Effector memory CD8-positive, alpha-beta T cell (primary cell): Measurements from ENCODE around the gene PSMD2.

Experiments
- ATAC-seq: fragments of 150-1000 bp; cut with Tn5 transposase; replicated peaks from 2 replicates; pipeline ENCODE4 v1.10.0; 2021; ENCODE audit warnings: mild to moderate bottlenecking, moderate library complexity
- DNase-seq, 3 experiments: peaks; one replicate each; pipeline ENCODE4 v3.0.0; 2021
- H3K27ac Mint-ChIP-seq, 2 donors: one replicate each; pipeline ENCODE4 v1.8.0; 2022; ENCODE audit warnings: mild to moderate bottlenecking in 2 of 2, mixed read lengths in 2 of 2, moderate library complexity in 2 of 2
- H3K27me3 Mint-ChIP-seq, 2 donors: one replicate each; pipeline ENCODE4 v1.8.0; 2022; ENCODE audit warnings: mixed read lengths in 2 of 2
- H3K36me3 Mint-ChIP-seq: one replicate; pipeline ENCODE4 v1.8.0; 2022; ENCODE audit warnings: mild to moderate bottlenecking, moderate library complexity, mixed read lengths; ENCODE audit not compliant: insufficient read depth
- H3K4me1 Mint-ChIP-seq, 2 donors: one replicate each; pipeline ENCODE4 v1.8.0; 2022; ENCODE audit warnings: low read depth in 2 of 2, mixed read lengths in 2 of 2
- H3K4me3 Mint-ChIP-seq, 2 donors: one replicate each; pipeline ENCODE4 v1.8.0; 2022; ENCODE audit warnings: mild to moderate bottlenecking in 2 of 2, mixed read lengths in 2 of 2, moderate library complexity in 2 of 2
- H3K9me3 Mint-ChIP-seq, 2 donors: one replicate each; pipeline ENCODE4 v1.8.0; 2022; ENCODE audit warnings: mixed read lengths in 2 of 2

PSMD2 gene

DNA sequence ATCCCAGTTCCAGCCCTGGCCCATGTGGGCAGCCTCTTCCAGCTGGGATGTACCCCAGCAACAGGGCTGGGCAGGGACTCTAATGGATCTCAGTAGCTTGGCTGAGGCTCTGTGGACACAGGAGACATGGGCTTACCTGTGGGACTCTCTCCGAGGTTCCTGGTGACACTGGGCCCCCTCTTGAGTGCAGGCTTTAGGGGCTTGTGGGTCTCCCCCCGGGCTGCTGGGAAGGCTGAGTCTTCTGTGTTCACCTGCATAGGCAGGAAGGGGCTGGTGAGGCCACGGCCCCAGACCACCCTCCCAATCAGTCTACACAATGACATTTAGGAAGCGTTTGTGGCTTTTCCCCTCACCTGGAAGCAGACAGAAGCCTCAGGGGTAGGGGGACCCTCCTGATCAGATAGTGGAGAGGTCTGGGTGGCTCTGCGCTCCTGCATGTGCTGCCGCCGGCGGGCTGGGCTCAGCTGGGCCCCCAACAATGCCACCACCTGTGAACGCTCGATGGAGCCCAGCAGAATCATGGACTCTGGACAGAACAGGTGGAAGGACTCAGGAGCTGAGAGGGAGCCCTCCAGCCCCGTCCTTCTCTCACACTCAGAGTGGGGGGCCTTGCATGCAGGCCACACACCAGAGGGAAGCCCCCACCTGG, 54.0 kb downstream of the PSMD2 start:
- DNase-seq (no peak), ATAC-seq (no peak)
- H3K36me3 Mint-ChIP-seq: peaks cover 2% of the 10 kb centered on the region
- H3K27ac Mint-ChIP-seq: no peak overlapping the region
- H3K4me3 Mint-ChIP-seq: no peak overlapping the region
- no peaks in the 10 kb centered on the region for H3K9me3 Mint-ChIP-seq
- no peaks in the 10 kb centered on the region for H3K27me3 Mint-ChIP-seq
- H3K4me1 Mint-ChIP-seq: peaks cover 0 to 3% of the 10 kb centered on the region in 2 donors

GRCh38 chr3:184353546-184353941, 54.5 kb downstream of the PSMD2 start:
- Mint-ChIP-seq H3K27ac (no peak overlapping the region), H3K9me3 (no peaks in the 10 kb centered on the region), H3K36me3 (peaks cover 2% of the 10 kb centered on the region), H3K4me1 (peaks cover 0 to 3% of the 10 kb centered on the region in 2 donors), H3K4me3 (peak overlapping the region; percentile 22 to 25), H3K27me3 (no peaks in the 10 kb centered on the region)
- no peak for ATAC-seq
- DNase-seq: no peak

- Mint-ChIP-seq H3K4me3 (peak overlapping the region; percentile 22 to 25), H3K4me1 (peaks cover 0 to 3% of the 10 kb centered on the region in 2 donors), H3K27me3 (no peaks in the 10 kb centered on the region), H3K9me3 (no peaks in the 10 kb centered on the region), H3K27ac (no peak overlapping the region), H3K36me3 (peaks cover 5% of the 10 kb centered on the region)
- peak; percentile 48 to 59 (median 51) for DNase-seq
- ATAC-seq: peak; percentile 78
Observed at GRCh38 chr3:184354121-184354728, 55.2 kb downstream of the PSMD2 start.

GRCh38 chr3:184354754-184355153, 55.7 kb downstream of the PSMD2 start:
- H3K9me3 Mint-ChIP-seq: no peaks in the 10 kb centered on the region
- no peak for DNase-seq
- H3K27me3 Mint-ChIP-seq: no peaks in the 10 kb centered on the region
- peaks cover 0 to 3% of the 10 kb centered on the region in 2 donors for H3K4me1 Mint-ChIP-seq
- H3K4me3 Mint-ChIP-seq: no peak overlapping the region
- H3K27ac Mint-ChIP-seq: no peak overlapping the region
- peaks cover 5% of the 10 kb centered on the region for H3K36me3 Mint-ChIP-seq
- no peak for ATAC-seq

DNA sequence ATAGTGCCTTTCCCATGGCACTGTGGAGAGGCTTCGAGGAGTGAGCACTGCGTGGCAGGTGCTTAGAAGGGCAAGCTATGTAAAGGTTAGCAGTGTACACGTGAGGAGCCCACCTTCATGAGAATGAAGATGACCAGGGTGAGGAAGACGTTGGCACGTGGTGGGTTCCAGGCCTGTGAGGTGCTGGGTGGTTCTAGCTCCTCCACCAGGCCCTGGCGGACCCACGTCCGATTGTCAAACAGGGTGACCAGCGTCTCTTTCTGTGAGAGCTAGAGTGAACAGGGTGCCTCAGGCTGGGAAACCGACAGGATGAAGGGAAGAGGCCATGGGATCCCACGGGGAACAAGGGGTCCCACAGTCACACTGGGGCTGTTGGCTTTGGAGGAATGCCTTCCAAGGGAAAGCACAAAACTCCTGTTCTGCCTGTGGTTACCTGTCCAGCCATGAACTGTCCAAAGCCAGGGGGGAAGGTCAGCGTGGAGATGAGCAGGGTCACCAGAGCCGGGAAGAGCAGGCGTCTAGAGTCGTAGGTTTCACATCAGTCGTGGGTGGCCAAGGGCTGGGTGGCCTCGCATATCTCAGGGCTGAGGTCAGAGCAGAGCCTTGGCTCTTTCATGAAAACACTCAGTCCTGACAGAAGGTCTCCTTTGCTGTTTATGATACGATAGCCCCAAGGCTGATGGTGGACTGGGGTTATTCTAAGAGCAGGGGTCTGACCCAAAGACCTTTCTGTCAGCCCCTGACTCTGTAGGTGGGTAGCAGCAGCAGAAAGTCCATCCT, 56.4 kb downstream of the PSMD2 start:
- H3K27ac Mint-ChIP-seq: no peak overlapping the region
- peaks cover 0 to 5% of the 10 kb centered on the region in 2 donors for H3K4me1 Mint-ChIP-seq
- no peaks in the 10 kb centered on the region for H3K27me3 Mint-ChIP-seq
- peaks cover 5% of the 10 kb centered on the region for H3K36me3 Mint-ChIP-seq
- no peak overlapping the region for H3K4me3 Mint-ChIP-seq
- DNase-seq (no peak), ATAC-seq (no peak)
- H3K9me3 Mint-ChIP-seq: no peaks in the 10 kb centered on the region

- H3K4me1 Mint-ChIP-seq: peaks cover 8 to 9% of the 10 kb centered on the region in 2 donors
- peaks cover 9% of the 10 kb centered on the region for H3K36me3 Mint-ChIP-seq
- no peaks in the 10 kb centered on the region for H3K9me3 Mint-ChIP-seq
- H3K27ac Mint-ChIP-seq: no peak overlapping the region
- ATAC-seq (no peak), DNase-seq (no peak)
- no peak overlapping the region for H3K4me3 Mint-ChIP-seq
- H3K27me3 Mint-ChIP-seq: no peaks in the 10 kb centered on the region
Observed at GRCh38 chr3:184357248-184358123, 58.4 kb downstream of the PSMD2 start.

DNA sequence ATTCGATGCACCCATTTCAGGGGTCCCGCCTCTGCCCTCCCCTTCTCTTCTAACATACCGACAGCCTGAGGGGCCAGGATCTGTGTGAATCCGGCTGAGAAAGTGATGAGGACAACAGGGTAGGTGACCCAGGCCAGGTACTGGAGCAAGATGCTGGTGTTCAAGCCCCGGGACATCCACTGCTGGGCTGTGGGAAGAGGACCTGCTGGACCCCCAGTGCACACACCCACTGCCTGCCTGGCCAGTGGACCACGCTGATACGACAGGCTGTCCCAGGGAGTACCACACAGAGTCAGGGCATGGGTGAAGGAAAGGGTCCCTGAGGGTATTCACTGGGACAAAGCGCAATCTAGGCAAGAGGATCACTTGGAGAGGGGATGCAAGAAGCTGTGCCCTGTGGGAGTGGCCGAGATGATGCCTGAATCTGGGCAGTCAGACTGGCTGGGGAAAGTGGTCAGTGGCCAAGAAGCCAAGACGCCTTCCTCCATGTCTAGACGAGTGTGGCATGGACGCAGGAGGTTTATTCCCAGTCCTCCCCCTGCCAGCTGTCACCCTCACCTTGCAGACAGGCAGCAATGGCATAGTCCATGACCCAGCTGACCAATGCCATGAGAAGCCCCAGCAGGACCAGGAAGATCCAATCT, 59.2 kb downstream of the PSMD2 start:
- DNase-seq: no peak
- Mint-ChIP-seq H3K27me3 (no peaks in the 10 kb centered on the region), H3K36me3 (peaks cover 14% of the 10 kb centered on the region), H3K27ac (no peak overlapping the region), H3K4me1 (peaks cover 9 to 10% of the 10 kb centered on the region in 2 donors), H3K9me3 (no peaks in the 10 kb centered on the region), H3K4me3 (no peak overlapping the region)
- no peak for ATAC-seq
